CD4-positive, alpha-beta T cell treated with Interleukin-6 for 4 hours (primary cell): Measurements from ENCODE around the gene CCDC88B.

Experiments used
- DNase-seq: peaks from one replicate; pipeline ENCODE4 v3.0.0-alpha.2; 2020; ENCODE audit warnings: mixed read lengths

Gene CCDC88B

DNA sequence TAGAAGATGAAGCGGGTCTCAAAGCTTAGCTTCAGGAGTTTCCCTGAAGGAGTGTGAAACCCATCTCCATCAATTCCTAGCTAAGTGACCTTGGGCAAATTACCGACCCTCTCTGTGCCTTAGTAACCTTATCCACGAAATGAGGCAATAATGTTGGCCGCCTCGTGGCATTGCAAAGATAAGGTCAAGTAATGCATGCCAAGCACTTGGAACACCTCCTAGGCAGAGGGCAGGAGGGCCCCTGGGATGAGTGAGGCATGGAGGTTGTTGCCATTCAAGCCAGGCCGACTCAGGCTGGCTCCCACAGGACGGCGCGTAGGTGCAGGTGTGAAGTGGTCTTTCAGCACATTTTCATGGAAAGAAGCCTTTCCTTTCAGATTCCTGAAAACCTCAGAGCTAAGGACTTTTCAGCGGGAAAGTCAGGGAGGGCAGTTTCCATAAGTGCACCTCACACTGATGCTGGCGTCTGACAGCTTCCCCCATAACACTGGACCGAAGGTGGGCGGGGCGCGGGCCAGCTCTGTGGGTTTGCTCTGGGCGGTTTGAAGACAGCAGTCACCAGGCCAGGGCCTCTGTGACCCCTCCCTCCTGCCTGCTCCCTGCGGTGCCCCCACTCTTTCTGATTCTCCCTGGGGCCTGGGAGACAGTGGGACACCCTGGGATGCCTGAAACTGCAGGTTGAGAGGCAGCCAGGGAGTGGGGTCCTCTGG lies 44.2 kb downstream of the CCDC88B start:
- no peak for DNase-seq

DNA sequence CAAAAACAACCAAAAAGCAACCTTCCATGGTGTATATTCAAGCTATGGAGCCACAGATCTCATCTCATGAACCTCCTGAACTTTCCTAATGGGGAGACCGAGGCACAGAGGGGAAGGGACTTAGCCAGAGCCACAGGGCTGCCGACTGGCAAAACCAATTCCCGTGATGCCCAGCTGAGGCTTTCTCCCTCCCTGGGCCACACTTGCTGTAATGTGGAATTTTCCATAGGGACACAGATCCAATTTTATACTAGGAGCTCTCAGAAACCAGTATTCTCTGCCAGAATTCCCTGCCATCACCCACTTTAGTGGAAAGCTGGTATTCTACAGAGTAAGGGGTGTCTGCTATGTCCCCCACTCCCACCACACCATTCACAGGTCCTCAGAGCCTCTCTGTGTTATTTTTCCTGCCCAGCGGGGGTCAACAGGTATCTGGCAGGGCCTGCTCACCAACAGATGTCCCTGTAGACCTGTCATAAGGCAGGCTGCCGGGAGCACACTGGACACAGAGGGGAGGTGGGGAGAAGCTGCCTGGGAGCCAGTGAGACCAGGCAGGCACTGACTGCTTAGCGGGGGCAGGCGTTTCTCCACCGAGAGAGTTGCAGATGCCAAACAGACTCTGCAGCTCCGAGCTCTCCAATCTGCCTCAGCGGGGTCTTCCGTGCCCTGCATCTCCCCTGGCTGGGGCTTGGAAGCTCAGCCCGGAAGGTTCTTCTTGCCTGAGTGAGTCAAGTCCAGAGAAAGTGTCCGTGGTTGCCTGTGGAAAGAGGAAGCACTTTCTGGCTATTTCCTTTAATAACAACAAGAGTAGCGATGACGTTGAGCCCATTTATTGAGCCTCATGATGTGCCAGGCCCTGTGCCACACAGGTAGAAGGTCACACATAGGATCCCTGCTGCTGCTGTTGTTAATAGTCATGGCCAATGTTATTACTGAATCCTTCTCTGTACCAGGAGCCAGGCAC lies 45.3 kb downstream of the CCDC88B start:
- no peak for DNase-seq

DNA sequence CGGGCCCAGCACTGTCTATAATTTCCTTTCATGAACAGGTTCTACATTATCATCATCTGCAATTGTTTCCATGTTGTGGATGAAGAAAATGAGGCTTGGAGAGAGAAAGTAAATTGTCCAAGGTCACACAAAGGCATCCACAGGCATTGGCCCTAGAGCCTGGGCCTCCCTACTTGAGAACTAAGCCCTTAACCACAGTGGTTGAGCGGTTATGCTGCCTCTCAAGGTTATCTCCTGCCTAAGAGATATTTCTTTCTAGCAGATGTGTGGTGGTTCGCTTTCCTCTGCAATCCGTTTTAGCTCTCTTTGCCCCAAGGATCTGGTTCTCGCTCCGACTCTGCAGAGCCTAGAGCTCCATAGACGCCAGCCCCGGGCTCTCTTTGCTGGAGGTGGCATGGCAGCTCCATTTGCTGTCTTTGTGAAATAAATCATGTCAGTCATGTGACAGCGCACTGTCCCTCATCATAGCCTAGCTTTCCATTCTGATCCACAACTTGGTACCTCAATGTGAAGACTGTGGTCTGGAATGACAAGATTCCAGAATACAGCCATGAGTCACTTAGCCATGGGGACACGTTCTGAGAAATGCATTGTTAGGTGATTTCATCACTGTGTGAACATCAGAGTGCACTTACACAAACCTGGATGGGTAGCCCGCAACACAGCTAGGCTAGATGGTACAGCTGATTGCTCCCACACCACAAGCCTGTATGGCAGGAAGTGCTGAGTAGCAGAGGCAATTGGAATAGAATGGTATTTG lies 46.1 kb downstream of the CCDC88B start:
- no peak for DNase-seq

DNA sequence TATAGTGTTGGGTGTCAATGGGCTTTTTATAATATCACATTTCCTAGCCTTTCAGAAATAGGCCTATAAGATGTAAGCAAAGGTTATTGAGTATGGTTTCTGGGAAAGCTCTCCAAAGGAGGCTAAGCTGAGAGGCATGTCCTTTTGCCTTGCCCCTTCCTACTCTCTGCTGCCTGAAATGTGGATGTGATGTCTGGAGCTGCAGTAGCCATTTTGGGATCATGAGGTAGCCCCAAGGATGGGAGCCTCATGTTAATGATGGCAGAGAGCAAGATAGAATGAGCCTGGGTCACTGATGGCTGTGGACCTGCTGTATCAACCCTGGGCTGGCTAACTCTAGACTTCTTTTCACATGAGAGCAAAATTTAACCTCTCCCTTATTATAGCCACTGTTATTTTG lies 47.9 kb downstream of the CCDC88B start:
- no peak for DNase-seq

DNA sequence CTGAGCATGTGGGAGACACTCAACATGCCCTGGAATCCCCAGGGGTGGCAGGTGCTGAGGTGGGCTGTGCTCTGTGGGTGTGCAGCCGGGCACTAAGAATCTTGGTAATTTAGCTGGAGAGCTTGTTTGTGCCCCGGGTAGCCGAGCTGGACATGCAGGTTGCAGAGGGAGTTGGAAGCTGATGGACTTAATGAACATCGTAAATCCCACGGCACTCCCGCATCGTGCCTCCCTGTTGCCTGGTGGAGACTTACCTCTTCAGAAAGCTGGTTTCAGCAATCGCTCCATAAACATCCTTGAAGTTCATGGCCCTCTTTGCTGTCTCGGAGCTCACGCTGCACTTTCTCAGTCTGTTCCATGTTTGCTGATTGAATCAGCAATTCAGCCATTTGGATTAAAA lies 48.9 kb downstream of the CCDC88B start:
- DNase-seq = no peak

DNA sequence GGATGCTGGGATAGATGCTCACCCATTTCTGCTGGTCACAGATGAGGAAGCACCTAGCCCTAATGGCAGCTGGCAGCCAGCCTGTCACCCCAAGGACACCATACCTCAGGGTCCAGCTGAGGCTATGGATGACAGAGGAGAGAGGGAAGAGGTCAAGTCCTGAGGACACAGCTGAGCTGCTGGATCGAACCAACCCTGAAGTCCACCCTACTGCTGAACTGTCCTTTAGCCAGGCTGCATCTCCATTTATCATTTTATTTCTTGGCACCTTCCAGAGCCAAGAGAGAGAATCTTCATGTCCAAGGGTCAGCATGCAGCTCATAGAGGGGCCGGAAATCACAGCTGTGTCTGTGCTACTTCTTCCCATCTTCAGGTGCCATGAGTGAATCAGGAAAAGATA lies 49.8 kb downstream of the CCDC88B start:
- DNase-seq = no peak

DNA sequence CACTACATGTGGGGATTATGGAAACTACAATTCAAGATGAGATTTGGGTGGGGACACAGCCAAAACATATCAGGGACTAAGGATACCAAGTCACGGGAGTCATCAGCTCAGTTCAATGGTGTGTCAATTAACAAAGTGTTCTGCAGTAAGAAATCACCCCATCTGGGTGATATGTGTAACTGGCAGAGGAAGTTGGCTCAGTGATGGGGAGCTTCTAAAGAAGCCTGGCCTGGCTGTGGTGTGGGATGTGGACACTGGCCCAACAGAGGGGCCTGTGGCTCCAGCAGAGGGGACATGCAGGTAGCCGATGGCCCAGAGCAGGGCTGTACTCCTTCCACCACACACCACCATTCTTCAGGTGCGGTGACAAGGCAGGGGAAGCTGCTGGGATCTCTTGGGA lies 50.6 kb downstream of the CCDC88B start:
- DNase-seq = no peak

DNA sequence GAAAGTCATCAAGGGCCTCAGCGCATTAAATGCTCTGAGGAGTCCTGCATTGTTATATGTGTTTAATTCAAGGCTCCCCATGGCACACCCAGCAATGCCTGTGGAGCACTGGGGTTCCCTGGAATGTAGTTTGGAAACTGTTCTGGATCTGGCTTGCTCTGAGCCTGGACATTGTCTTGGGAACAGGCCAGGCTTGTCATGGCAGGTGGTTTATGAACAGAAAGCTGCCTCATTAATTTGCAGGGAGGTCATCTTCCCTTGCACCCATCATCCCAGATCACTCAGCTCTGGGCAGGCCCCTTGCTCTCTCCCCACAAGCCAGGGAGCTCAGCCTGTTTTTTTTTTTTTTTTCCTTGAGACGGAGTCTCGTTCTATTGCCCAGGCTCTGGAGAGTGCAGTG lies 51.8 kb downstream of the CCDC88B start:
- DNase-seq = no peak

DNA sequence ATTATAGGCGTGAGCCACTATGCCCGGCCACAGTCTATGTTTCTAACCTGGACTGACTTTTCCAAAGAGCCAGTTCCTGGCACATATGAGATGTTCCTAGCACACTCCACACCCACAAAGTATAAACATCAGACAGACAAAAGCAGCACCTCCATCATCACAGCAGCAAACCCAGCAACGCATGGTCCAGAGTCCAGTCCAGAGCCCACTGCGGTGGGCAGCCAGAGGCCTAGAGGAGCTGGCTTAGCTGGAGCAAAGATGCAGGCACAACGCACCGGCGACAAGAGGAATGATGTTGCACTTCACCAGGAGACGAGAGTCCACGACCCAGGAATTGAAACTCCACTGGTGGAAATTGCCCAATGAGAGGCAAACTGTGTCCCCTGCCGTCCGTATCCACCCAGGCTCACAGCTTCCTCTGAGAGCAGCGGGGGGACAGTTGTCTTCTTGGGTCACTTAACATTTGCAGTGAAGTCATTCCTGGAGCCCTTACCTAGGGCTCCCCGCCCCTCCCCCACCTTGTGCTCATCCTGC lies 55.6 kb downstream of the CCDC88B start:
- DNase-seq = no peak

DNA sequence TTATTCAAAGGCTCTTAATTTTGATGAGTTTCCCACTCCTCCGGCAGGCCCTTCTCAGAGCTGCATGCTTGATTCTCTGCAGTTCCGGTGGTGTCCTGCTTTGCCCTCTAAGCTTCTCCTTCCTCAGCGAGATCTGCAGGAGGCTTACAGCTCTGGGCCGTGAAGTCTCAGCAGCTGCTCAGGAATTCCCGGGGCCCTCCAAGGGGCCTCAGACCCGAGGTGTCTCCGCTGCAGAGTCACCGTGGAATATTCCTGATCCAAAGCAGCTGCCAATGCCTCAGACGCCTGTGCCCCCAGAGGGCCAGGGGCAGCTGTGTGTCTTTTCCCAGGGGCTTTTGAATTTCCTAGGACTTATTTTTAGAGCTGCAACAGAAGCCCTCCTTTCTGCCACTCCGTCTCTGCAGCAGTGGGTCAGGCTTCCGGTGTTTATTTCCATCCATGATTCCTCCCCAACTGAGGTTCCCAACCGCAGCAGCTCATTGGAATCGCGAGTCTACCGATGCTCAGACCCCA lies 56.1 kb downstream of the CCDC88B start:
- no peak for DNase-seq

DNA sequence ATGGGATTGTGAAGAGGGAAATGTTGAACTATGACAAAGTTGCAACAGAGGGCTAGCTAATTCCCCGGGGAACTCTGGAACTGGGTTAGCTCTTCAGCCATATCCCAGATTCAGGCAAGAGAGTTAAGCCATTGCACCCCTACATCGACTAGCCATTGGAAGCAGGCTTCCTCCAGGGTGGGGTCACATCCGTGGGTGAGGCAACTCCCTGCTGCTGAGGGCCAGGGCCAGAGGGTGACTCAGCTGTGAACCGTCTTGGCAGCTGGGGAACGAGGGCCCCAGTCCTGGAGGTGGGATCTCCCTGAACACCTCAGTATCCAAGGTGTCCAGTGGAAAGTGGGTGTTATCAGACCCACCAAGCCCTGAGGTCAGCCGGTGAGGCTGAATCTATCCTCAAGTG lies 60.1 kb downstream of the CCDC88B start:
- no peak for DNase-seq

DNA sequence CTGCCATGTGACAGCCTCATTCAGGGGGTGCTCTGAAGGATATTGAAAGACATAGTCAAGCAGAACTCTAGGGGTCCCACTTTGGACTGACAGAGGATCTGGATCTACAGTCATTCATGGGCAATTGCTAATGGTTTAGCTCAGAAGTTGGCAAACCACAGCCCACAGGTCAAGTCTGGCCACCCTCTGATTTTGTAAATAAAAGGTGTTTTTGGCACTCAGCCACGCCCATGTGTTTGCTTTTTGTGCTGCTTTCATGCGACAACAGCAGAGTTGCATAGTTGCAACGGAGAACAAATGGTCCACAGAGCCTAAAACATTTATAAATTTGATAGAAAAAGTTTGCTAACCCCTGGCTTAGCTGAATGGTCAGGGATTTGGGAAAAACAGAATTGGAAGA lies 60.7 kb downstream of the CCDC88B start:
- no peak for DNase-seq

DNA sequence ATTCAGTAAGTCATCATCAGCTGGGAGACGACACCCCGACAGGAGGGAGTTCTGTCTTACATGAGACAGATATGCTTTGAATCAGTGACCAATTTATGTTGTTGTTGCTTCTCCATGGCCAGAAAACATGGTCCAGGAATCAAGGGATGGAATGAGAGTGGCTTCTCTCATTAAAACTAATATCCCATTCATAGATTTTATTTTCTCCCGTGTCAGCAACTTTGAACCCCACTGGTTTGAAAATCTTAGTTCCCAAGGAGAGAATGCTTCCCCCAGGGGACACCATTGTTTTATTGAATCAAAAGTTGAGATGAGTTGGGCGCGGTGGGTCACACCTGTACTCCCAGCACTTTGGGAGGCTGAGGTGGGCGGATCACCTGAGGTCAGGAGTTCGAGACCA lies 61.8 kb downstream of the CCDC88B start:
- no peak for DNase-seq

DNA sequence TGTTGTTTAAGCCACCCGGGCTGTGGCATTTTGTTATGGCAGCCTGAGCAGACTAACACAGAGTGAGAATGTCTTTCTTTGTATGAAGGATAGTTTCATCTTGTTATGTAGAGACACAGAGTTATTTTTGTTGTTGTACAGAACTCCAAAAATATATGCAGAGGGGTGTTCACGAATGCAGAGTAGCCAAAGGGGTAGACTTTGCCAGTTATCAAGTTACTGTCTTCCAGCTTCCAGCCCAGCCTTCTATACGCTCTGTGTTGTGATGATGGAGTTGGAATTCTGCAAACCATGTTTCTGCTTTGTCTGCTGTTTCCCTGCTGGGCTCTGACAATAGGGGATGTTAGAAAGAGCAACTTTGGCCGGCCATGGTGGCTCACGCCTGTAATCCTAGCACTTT lies 63.1 kb downstream of the CCDC88B start:
- no peak for DNase-seq

DNA sequence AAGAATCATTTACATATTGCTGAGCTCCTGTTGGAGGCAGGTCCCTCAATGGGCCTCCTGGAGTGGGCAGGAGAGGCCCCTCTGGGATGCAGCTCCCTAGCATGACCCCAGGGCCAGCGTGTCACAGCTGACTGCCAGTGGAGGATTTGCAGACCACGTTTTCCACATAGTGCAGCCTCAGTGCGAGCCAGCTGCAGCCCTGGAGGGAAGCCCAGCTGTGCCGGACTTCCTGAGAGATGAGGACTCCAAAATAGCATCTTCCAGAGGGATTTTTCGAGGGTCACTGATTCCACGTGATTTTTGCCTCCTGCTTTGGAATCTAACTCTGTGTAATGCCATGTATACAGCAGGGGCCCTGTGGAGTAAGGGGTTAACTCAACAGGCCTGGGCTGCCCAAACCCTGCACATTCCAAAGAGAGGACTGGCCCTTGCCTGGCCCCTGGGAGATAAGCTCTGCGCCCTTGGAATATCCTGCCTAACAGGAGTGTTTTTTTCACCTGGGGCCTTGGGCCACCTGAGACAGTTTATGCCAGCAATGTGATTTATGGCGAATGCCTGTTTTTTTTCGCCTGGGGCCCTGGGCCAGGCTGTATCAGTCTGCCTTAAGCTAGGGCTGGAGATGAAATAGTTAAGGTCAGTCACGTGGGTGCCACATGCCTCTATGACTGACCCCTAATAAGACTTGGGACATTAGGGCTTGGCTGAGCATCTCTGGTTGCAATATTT lies 66.4 kb downstream of the CCDC88B start:
- no peak for DNase-seq
